ENCODE results near the gene ALX3.

DNA sequence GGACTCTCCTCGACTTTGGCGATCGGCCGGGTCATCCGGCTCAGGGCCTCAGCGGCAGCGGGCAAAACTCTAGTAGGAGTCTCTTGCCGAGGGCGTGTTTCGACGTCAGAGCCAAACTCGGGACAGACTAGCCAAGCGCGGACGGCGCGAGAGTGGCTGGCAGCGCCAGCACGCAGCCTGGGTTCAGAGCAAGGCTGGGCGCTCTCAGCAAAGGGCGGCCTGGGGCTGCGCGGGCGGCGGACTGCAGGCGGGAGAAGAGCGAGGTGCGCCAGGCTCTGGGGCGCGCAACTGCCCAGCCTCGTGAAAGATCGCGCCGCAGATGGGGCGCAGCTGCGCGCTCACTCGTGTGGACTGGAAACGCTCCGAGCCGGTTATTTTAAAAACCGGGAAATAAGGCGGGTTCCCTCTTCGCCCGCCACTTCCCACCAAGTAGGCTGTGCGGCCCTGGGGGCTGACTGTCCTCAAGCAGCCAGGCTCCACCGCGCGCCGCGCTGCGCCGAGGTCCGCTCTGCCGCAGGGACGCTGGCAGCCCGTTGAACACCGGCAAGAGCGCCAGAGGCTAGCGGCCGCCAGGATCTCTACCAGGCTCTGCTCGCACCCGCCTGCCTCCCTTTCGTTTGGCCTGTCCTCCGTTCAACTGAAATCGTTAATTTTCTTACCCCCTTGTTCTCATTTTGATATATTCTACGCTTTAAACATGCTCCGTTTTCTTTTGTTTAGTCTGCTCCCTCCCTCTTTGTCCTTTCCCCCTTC is 2.4 kb downstream of the ALX3 start:
- TF ChIP-seq POLR2A (IDR thresholded peaks at IDR 0.05): no peak
- TF ChIP-seq EP300 (IDR thresholded peaks at IDR 0.05): no peak
